GM12872 (cell line): ENCODE results near the gene FPGS.

Source experiments
- TF ChIP-seq, protein P1 (sequence below): IDR thresholded peaks from 3 replicates; pipeline ENCODE4 v1.5.1; 2011; ENCODE audit warnings: low read depth, mild to moderate bottlenecking, low read length, moderate library complexity; ENCODE audit not compliant: insufficient read depth

Gene FPGS, protein sequence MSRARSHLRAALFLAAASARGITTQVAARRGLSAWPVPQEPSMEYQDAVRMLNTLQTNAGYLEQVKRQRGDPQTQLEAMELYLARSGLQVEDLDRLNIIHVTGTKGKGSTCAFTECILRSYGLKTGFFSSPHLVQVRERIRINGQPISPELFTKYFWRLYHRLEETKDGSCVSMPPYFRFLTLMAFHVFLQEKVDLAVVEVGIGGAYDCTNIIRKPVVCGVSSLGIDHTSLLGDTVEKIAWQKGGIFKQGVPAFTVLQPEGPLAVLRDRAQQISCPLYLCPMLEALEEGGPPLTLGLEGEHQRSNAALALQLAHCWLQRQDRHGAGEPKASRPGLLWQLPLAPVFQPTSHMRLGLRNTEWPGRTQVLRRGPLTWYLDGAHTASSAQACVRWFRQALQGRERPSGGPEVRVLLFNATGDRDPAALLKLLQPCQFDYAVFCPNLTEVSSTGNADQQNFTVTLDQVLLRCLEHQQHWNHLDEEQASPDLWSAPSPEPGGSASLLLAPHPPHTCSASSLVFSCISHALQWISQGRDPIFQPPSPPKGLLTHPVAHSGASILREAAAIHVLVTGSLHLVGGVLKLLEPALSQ

DNA sequence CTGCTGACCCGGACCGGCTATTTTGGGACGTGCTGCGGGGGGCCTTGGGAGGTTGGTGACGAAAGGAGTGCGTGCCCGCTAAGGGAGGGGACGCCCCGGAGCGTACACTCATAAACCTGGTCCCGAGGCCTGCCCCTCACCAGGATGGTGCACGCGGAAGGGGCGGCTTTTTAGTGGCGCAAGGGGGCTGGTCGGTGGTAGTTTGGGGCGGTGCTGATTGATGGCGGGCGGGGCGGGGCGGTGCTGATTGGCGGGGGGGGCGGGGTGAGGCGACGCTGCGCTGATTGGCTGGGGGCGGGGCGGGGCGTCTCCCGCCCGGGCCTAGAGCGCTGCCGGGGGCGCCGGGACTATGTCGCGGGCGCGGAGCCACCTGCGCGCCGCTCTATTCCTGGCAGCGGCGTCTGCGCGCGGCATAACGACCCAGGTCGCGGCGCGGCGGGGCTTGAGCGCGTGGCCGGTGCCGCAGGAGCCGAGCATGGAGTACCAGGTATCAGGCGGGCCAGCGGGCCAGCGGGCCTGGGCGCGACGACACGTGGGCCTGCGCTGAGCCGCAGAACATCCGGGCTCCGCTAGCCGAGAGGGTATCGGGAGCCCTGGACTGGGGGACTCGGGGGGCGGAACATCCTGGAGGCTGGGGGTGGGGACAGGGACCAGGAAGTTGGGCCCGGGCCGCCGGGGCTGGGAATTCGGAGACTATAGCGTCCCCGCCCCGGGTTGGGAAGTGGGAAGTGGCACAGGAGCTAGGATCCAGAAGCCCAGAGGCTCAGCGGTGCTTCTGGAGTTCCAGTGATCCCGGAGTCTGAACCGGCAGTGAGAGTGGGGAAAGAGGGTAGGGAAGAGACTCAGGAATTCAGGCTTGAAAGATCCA is at the start of gene FPGS:
FPGS (plus strand) TSS at position 307 of the 868 bp plus-strand sequence; CDS start at position 350, 43 bp downstream.
- TF ChIP-seq, protein P1, sequence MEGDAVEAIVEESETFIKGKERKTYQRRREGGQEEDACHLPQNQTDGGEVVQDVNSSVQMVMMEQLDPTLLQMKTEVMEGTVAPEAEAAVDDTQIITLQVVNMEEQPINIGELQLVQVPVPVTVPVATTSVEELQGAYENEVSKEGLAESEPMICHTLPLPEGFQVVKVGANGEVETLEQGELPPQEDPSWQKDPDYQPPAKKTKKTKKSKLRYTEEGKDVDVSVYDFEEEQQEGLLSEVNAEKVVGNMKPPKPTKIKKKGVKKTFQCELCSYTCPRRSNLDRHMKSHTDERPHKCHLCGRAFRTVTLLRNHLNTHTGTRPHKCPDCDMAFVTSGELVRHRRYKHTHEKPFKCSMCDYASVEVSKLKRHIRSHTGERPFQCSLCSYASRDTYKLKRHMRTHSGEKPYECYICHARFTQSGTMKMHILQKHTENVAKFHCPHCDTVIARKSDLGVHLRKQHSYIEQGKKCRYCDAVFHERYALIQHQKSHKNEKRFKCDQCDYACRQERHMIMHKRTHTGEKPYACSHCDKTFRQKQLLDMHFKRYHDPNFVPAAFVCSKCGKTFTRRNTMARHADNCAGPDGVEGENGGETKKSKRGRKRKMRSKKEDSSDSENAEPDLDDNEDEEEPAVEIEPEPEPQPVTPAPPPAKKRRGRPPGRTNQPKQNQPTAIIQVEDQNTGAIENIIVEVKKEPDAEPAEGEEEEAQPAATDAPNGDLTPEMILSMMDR = no peak

DNA sequence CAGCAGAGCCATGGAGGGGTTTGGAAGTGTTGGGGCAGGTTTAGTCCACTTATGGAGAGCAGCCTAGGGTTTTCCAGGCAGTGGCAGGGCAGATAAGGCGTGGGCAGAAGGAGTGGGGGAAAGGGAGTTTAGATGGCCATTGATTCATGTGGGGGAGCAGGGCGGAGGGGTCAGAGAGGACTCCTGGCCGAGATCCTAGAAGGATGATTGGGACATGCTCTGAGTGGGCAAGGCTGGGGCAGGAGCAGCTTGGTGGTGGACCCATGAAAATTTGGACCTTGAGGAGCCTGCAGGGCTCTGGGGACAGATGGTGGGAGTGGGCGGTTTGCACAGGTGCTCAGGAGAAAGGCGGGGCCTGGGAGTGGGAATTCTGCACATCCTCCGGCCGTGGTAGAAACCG is 49.5 kb upstream of the FPGS start:
- TF ChIP-seq, protein P1 = no peak

DNA sequence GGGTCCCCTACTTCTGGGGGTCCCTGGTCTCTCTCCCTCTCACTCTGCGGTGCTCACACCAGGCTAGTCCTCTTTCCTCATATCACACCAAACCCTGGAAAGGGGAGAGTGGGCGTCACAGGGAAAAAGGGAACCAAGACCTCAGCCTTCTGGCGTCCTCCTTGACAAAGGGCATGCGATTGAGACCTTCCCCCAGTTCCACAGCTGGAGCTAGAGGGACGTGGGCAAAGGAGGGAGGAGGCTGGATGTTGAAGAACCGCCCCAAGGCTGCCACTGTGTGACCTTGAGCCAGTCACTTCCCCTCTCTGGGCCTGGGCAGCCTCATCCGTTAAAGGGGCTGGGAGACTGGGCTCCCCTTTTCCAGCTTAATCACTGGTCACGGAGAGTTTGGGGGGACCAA is 49.1 kb upstream of the FPGS start:
- TF ChIP-seq, protein P1 = no peak

GRCh38 chr9:127754099-127755060 is 48.3 kb upstream of the FPGS start:
- TF ChIP-seq, protein P1 = no peak

DNA sequence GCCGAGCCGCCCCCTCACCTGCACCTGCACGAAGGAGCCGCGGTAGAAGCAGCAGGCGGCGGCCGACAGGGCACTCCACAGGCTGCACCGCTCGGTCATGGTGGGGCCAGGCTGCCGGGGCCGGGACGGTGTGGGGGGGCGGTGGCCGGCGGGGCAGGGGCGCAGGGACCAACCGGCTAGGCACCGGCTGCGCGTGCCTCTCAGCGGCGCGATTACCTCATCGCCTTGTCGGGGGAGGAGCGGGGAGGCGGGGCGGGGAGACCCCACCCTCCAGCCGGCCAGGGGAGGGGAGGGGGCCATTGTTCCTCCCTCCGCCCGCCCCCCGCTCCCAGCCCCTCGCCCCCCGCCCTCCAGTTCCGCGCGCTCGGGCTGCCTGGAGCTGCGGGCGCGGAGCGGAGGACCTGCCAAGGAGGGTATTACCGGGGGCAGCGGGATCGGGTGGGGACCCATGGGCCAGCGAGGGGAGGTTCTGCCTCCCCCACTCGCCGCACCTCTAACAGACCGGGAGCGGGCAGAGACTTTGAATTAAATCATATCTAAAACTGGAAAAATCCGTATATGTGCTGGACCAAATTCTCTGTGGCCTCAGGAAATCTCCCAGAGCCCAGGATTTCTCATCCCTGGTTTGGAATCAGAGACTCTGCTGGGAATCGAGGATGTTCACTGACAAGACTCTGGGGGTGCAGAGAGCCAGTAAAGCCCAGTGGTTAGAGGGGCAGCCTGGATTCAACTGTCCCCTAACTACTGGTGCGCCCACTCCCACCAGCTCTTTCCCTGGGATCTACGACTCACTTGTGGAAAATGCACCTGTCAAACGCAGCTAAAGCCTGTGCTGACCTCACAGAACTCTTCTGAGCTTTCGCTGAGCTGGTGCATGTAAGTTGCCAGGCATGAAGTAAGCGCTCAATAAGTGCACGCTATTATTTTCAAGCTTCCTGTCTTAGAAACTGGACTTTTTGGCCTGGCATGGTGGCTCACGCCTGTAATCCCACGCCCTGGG is 47.3 kb upstream of the FPGS start:
- TF ChIP-seq, protein P1 = no peak

DNA sequence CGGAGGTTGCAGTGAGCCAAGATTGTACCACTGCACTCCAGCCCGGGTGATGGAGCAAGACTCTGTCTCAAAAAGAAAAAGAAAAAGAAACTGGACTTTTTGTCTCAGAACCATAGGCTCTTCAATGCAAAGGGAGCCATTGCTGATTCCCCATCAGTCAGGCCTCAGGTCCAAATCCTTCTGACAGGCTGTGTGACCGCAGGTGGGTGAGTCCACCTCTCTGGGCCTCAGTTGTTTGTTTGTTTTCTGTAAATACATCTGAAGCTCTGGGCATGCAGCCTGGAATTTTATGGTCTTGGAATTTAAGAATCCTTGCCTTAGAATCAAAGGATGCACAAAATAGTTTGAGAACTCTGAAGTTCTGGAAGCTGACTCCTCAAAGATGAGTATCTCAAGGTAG is 46.4 kb upstream of the FPGS start:
- TF ChIP-seq, protein P1 = no peak
